ENCODE data around the gene COL9A3.
A peak's percentile ranks its signal among the peaks of the same experiment; 100 is the strongest.

Gene COL9A3

GRCh38 chr20:62817975-62818591 is 1.2 kb downstream of the COL9A3 start:
- peak overlapping the region; percentile 10 for H3K4me3 ChIP-seq (ENCODE audit: low read length)
- no peak for DNase-seq (ENCODE audit: low read depth)
- no peak for TF ChIP-seq CTCF (conservative IDR thresholded peaks at IDR 0.05; ENCODE audit: low read depth, low read length)

GRCh38 chr20:62818592-62819493 is 2.0 kb downstream of the COL9A3 start:
- no peak for TF ChIP-seq CTCF (conservative IDR thresholded peaks at IDR 0.05; ENCODE audit: low read depth, low read length)
- DNase-seq (ENCODE audit: low read depth), result no peak
- no peak overlapping the region for H3K4me3 ChIP-seq (ENCODE audit: low read length)

- no peak for DNase-seq (ENCODE audit: low read depth)
- no peak for TF ChIP-seq CTCF (conservative IDR thresholded peaks at IDR 0.05; ENCODE audit: low read depth, low read length)
- no peak overlapping the region for H3K4me3 ChIP-seq (ENCODE audit: low read length)
These were observed 2.8 kb downstream of the COL9A3 start for GRCh38 chr20:62819494-62820174.

- no peak for TF ChIP-seq CTCF (conservative IDR thresholded peaks at IDR 0.05; ENCODE audit: low read depth, low read length)
- no peak overlapping the region for H3K4me3 ChIP-seq (ENCODE audit: low read length)
- no peak for DNase-seq (ENCODE audit: low read depth)
These were observed 3.5 kb downstream of the COL9A3 start for GRCh38 chr20:62820208-62820961.

- no peak for TF ChIP-seq CTCF (conservative IDR thresholded peaks at IDR 0.05; ENCODE audit: low read depth, low read length)
- no peak for DNase-seq (ENCODE audit: low read depth)
- no peak overlapping the region for H3K4me3 ChIP-seq (ENCODE audit: low read length)
These were observed 4.3 kb downstream of the COL9A3 start for GRCh38 chr20:62820962-62821725.

- no peak for TF ChIP-seq CTCF (conservative IDR thresholded peaks at IDR 0.05; ENCODE audit: low read depth, low read length)
- no peak overlapping the region for H3K4me3 ChIP-seq (ENCODE audit: low read length)
- no peak for DNase-seq (ENCODE audit: low read depth)
These were observed 4.9 kb downstream of the COL9A3 start for GRCh38 chr20:62821726-62822210.

Data from retinal pigment epithelial cell (primary cell).